ENCODE data around the gene PARP1.

PARP1 gene

GRCh38 chr1:226372885-226373284, 35.0 kb downstream of the PARP1 start:
- no peak for DNase-seq

- DNase-seq = no peak
Observed at GRCh38 chr1:226371866-226372490, 35.9 kb downstream of the PARP1 start.

GRCh38 chr1:226371027-226371694, 36.7 kb downstream of the PARP1 start:
- DNase-seq = no peak

GRCh38 chr1:226370144-226370923, 37.6 kb downstream of the PARP1 start:
- DNase-seq = no peak

GRCh38 chr1:226369110-226369509, 38.8 kb downstream of the PARP1 start:
- no peak for DNase-seq

GRCh38 chr1:226366290-226366689, 41.6 kb downstream of the PARP1 start:
- no peak for DNase-seq

- no peak for DNase-seq
Observed at GRCh38 chr1:226365831-226366231, 42.1 kb downstream of the PARP1 start.

- DNase-seq = no peak
Observed at GRCh38 chr1:226364901-226365565, 42.9 kb downstream of the PARP1 start.

- DNase-seq = no peak
Observed at GRCh38 chr1:226364514-226364899, 43.4 kb downstream of the PARP1 start.

- no peak for DNase-seq
Observed at GRCh38 chr1:226363801-226364513, 43.9 kb downstream of the PARP1 start.

GRCh38 chr1:226362891-226363447, 44.9 kb downstream of the PARP1 start:
- DNase-seq = no peak

- DNase-seq = no peak
Observed at GRCh38 chr1:226362361-226362760, 45.5 kb downstream of the PARP1 start.

GRCh38 chr1:226360106-226360746, 47.7 kb downstream of the PARP1 start:
- DNase-seq = no peak

- no peak for DNase-seq
Observed at GRCh38 chr1:226357416-226357815, 50.5 kb downstream of the PARP1 start.

- DNase-seq = no peak
Observed at GRCh38 chr1:226355669-226356551, 52.0 kb downstream of the PARP1 start.

GRCh38 chr1:226355016-226355415, 52.9 kb downstream of the PARP1 start:
- no peak for DNase-seq

GRCh38 chr1:226353698-226354525, 54.0 kb downstream of the PARP1 start:
- no peak for DNase-seq

GRCh38 chr1:226351709-226352108, 56.2 kb downstream of the PARP1 start:
- DNase-seq = no peak

GRCh38 chr1:226350519-226350865, 57.4 kb downstream of the PARP1 start:
- no peak for DNase-seq

Data from activated CD4-positive, alpha-beta T cell treated with anti-CD3 and anti-CD28 coated beads, Interleukin-2, amount 50 U/mL, for 1 hour (primary cell).